ENCODE data around the gene KLHDC7A.

DNA sequence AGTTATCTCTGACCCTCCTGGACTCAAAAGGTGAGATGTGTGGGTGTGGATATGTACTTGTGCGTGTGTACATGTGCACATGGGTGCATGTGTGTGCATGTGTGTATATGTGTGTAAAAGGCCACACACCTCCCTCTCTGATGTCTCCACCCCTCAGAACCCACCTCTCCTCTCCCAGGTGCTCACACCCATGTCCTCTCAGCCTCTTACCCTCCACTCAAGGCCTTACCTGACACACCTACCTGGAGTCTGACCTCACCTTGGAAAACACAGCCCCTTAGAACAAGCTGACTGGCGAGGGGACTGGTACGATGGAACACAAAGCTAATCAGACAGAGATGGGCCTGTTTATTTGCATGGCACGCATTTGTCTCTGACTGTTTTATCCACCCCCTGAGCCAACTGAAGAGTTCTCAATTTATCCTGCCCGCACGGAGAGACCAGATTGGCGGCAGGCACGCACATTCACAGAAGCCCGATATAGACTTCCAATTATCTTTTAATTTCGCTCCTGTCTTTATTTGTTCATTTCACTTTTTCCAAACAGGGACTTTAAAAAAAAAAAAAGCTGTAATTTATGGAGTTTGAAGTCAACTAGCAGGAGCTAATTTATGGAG lies 6.1 kb upstream of the KLHDC7A start:
- TF ChIP-seq, protein P1, sequence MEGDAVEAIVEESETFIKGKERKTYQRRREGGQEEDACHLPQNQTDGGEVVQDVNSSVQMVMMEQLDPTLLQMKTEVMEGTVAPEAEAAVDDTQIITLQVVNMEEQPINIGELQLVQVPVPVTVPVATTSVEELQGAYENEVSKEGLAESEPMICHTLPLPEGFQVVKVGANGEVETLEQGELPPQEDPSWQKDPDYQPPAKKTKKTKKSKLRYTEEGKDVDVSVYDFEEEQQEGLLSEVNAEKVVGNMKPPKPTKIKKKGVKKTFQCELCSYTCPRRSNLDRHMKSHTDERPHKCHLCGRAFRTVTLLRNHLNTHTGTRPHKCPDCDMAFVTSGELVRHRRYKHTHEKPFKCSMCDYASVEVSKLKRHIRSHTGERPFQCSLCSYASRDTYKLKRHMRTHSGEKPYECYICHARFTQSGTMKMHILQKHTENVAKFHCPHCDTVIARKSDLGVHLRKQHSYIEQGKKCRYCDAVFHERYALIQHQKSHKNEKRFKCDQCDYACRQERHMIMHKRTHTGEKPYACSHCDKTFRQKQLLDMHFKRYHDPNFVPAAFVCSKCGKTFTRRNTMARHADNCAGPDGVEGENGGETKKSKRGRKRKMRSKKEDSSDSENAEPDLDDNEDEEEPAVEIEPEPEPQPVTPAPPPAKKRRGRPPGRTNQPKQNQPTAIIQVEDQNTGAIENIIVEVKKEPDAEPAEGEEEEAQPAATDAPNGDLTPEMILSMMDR (IDR thresholded peaks at IDR 0.05), result no peak
- TF ChIP-seq POLR2A (IDR thresholded peaks at IDR 0.05), result no peak

All from esophagus squamous epithelium (tissue), 4 donors.